GM18867 (cell line): ENCODE data around the gene OXSR1.
"Not testable (repeated sequence)": the region's sequence is repeated elsewhere in the genome, so short reads cannot be mapped to it uniquely, and the experiment has no call there.

Experiments
- ATAC-seq: cut with Tn5 transposase; IDR thresholded peaks from one replicate; pipeline ENCODE4 v1.9.1; 2021; ENCODE audit warnings: mild to moderate bottlenecking, moderate library complexity; ENCODE audit not compliant: unreplicated experiment

The OXSR1 gene

GRCh38 chr3:38214560-38214959 is 49.2 kb downstream of the OXSR1 start:
- ATAC-seq = no peak

- no peak for ATAC-seq
Measured at GRCh38 chr3:38219609-38220197, 54.4 kb downstream of the OXSR1 start.

GRCh38 chr3:38221005-38221404 is 55.7 kb downstream of the OXSR1 start:
- ATAC-seq = no peak

GRCh38 chr3:38222032-38222634 is 56.8 kb downstream of the OXSR1 start:
- no peak for ATAC-seq

GRCh38 chr3:38224357-38224756 is 59.0 kb downstream of the OXSR1 start:
- ATAC-seq = no peak

- ATAC-seq = no peak
Measured at GRCh38 chr3:38226273-38226672, 60.9 kb downstream of the OXSR1 start.

GRCh38 chr3:38227989-38228388 is 62.7 kb downstream of the OXSR1 start:
- ATAC-seq = no peak

- ATAC-seq = no peak
Measured at GRCh38 chr3:38229036-38229435, 63.7 kb downstream of the OXSR1 start.

- no peak for ATAC-seq
Measured at GRCh38 chr3:38232701-38233100, 67.4 kb downstream of the OXSR1 start.

- ATAC-seq = no peak
Measured at GRCh38 chr3:38235466-38235865, 70.1 kb downstream of the OXSR1 start.

- no peak for ATAC-seq
Measured at GRCh38 chr3:38238416-38239008, 73.2 kb downstream of the OXSR1 start.

GRCh38 chr3:38242812-38243211 is 77.5 kb downstream of the OXSR1 start:
- ATAC-seq = not testable (repeated sequence)

GRCh38 chr3:38245930-38246329 is 80.6 kb downstream of the OXSR1 start:
- ATAC-seq = no peak

GRCh38 chr3:38247366-38248035 is 82.2 kb downstream of the OXSR1 start:
- ATAC-seq = no peak

GRCh38 chr3:38250198-38250597 is 84.9 kb downstream of the OXSR1 start:
- ATAC-seq = no peak

GRCh38 chr3:38251197-38251596 is 85.9 kb downstream of the OXSR1 start:
- ATAC-seq = no peak

- no peak for ATAC-seq
Measured at GRCh38 chr3:38253704-38254103, 88.4 kb downstream of the OXSR1 start.

GRCh38 chr3:38254872-38255271 is 89.5 kb downstream of the OXSR1 start:
- ATAC-seq = no peak

GRCh38 chr3:38255627-38256026 is 90.3 kb downstream of the OXSR1 start:
- ATAC-seq = no peak

GRCh38 chr3:38257583-38257982 is 92.2 kb downstream of the OXSR1 start:
- no peak for ATAC-seq

- ATAC-seq = no peak
Measured at GRCh38 chr3:38260474-38260873, 95.1 kb downstream of the OXSR1 start.

GRCh38 chr3:38264353-38264771 is 99.0 kb downstream of the OXSR1 start:
- no peak for ATAC-seq
